SH-SY5Y (cell line): ENCODE results near the gene UNKL.

ENCODE experiments used
- GATA2 ChIP-seq: IDR thresholded peaks from 2 replicates; pipeline ENCODE4 v1.6.1; 2011; ENCODE audit warnings: mild to moderate bottlenecking, low read depth, low read length
- GATA3 ChIP-seq: IDR thresholded peaks from 2 replicates; pipeline ENCODE4 v1.6.1; 2011; ENCODE audit warnings: low read depth, mild to moderate bottlenecking, low read length, moderate library complexity

- TF ChIP-seq GATA3 (no peak), GATA2 (no peak)
Measured at GRCh38 chr16:1459967-1460366, 45.5 kb upstream of the UNKL start.
